ENCODE measurements around the gene SSH3. TPM values are rescaled to one million over a fixed set of nuclear protein-coding genes. Genes with fewer than 3 reads are reported as not detected.
A peak's percentile ranks its signal among the peaks of the same experiment; 100 is the strongest.

Gene SSH3
- total RNA-seq, 4 donors from 2014 or later, result 55.9 to 128 (median 99.9) TPM

DNA sequence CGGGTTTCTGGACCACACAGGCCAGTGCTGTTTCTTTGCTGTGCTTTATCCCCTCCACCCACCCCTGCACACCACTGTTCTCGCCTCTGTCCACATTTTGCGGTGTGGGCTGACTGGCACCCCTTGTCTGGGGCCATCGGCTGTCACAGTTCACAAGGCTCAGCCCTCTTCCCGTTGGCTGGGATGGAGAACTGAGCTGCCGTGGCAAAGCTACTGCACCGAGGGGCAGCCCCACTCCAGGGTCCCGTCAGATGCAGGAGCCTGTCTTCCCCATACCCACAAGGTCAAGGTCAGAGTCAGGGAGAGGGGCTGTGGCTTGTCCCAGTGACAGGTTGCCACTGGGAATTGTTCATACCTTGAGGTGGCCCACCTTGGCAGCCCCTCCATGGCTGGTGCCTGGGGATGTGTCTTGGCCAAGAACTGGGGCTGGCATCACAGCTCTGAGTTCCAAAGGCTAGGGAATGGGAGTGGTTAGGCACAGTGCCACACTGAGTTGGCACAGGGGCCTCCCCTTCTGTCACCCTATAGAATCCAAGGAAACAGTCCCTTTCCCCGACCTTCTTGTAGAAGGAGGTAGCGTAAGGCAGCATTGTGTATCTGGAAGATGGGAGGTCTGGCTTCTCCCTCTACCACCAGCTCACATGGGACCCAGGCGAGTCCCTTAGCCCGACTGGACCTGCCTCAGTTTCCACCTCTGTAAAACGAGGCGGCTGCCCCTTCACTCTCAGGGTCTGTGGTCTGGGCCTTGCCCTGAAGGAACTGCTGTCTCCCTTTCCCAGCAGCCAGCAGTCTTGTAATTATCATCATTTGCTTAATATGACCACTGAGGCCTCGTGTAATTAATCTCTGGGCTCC, 33.7 kb upstream of the SSH3 start:
- no peaks in the 10 kb centered on the region for H3K9me3 ChIP-seq
- H3K36me3 ChIP-seq, result peaks cover 0 to 21% (median 0%) of the 10 kb centered on the region in 3 donors
- H3K4me1 ChIP-seq, result peaks cover 15 to 77% (median 73%) of the 10 kb centered on the region in 4 donors
- peak overlapping the region; percentile 23 to 97 (median 82) for H3K4me3 ChIP-seq
- TF ChIP-seq POLR2A (IDR thresholded peaks at IDR 0.05), result no peak
- TF ChIP-seq, protein P1, sequence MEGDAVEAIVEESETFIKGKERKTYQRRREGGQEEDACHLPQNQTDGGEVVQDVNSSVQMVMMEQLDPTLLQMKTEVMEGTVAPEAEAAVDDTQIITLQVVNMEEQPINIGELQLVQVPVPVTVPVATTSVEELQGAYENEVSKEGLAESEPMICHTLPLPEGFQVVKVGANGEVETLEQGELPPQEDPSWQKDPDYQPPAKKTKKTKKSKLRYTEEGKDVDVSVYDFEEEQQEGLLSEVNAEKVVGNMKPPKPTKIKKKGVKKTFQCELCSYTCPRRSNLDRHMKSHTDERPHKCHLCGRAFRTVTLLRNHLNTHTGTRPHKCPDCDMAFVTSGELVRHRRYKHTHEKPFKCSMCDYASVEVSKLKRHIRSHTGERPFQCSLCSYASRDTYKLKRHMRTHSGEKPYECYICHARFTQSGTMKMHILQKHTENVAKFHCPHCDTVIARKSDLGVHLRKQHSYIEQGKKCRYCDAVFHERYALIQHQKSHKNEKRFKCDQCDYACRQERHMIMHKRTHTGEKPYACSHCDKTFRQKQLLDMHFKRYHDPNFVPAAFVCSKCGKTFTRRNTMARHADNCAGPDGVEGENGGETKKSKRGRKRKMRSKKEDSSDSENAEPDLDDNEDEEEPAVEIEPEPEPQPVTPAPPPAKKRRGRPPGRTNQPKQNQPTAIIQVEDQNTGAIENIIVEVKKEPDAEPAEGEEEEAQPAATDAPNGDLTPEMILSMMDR (IDR thresholded peaks at IDR 0.05), result no peak
- no peaks in the 10 kb centered on the region for H3K27me3 ChIP-seq
- DNase-seq, result peak in 2 of 3 donors; percentile 69 to 79
- peak overlapping the region; percentile 90 to 100 (median 98) for H3K27ac ChIP-seq

DNA sequence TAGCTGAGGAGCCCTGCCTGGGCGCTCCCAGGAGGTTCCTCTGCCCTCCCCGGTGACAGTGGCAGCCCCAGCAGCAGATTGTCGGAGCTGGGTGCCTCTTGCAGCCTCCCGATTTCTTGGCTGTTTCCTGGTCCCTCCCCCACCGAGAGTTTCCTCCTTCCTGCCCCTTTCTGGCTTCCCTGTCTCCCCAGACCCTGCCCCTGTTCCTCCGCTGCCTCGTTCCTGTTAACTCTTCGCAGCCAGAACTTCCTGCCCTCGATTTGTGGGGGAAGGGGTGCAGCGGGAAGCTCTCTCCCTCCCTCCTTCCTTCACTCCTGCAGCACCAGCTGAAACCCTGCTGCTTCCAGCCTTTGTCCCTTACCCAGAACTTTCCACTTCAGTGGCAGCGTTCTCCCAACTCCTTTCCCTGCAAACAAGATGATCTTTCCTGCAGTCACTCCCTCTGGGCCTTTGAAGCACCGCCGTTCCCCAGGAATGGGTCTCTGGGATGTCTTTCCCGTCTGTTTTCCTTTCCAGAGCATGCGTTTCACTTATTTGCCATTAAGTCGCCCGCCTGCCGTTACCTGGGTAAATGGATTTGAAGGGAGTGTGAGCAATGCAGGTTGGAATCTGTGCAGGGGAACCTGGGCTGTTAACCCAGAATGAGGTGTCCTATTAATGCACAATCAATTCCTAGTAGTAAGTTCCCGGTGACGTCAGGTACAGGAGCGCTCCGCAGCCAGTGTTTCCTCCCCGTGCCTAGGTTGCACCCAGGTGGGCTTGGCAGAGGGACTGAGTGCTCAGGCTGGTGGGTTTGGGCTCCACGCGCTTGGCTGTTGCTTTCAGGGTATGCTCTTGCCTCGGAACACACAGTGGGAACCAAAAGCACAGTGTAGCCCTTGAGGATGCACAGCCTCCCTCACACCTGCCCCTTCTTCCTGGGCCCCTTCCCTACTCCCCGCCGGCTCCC, 32.8 kb upstream of the SSH3 start:
- Histone ChIP-seq H3K9me3 (no peaks in the 10 kb centered on the region), H3K27me3 (no peaks in the 10 kb centered on the region), H3K36me3 (peaks cover 0 to 21% (median 0%) of the 10 kb centered on the region in 3 donors), H3K4me1 (peaks cover 19 to 86% (median 81%) of the 10 kb centered on the region in 4 donors), H3K4me3 (peak overlapping the region; percentile 23 to 97 (median 82)), H3K27ac (peak overlapping the region; percentile 90 to 100 (median 98))
- no peak for TF ChIP-seq POLR2A (IDR thresholded peaks at IDR 0.05)
- TF ChIP-seq, protein P1 (IDR thresholded peaks at IDR 0.05), result no peak
- peak; percentile 56 to 70 (median 61) for DNase-seq

DNA sequence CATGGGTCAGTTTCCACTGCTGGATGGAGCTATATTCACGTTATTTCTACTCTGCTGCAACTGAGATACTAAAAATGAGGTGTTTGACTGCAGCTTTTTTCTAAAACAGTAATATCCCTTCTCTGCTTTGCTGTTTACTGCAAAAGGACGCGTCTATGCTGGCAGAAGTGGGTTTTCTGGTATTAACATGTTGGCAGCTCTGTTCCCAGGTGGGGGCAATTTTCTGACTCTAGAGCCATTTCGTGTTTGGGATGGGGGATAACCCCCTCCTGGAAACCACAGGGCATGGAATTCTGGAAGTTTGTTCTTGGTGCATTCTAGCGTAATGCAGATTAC, 32.2 kb upstream of the SSH3 start:
- peak overlapping the region; percentile 57 to 100 (median 84) for H3K27ac ChIP-seq
- H3K27me3 ChIP-seq, result no peaks in the 10 kb centered on the region
- H3K4me3 ChIP-seq, result peak overlapping the region in 3 of 4 donors; percentile 72 to 97 (median 92)
- H3K4me1 ChIP-seq, result peaks cover 25 to 86% (median 83%) of the 10 kb centered on the region in 4 donors
- no peak for DNase-seq
- H3K9me3 ChIP-seq, result no peaks in the 10 kb centered on the region
- TF ChIP-seq, protein P1 (IDR thresholded peaks at IDR 0.05), result no peak
- TF ChIP-seq POLR2A (IDR thresholded peaks at IDR 0.05), result no peak
- H3K36me3 ChIP-seq, result peaks cover 0 to 21% (median 0%) of the 10 kb centered on the region in 3 donors

DNA sequence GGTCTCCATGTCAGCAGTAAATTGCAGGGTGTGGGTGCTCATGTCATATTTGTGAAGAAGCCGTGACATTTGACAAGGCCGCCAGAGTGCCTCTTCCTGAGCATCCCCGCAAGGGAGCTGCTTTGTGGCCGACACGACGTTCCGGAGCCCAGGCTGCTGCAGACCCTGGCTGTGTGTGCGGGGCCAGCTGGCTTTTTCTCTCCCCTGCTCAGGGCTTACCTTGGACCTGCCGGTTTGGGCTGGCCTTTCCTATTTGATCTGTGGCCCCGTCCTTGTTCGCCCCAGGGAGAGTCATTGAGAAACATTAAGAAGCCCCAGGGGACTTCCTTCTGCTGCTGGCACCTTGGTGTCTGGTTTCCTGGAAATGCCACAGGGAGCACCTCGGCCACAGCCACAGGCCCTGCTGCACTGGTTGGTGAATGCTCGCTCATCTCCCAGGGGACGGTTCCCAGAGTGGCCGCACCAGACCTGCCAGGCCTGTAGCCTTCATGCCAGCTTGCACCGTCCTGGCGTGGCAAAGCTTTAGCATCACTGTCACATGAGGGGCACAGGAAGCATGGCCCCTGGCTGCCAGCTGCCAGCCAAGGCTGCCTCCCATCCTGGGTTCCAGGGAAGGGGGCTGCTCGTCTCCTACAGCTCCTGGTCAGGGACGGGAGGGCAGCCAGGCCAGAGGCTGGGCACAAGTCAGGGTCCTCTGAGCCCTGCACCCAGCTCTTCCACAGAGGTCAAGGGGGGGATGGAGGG, 31.6 kb upstream of the SSH3 start:
- H3K36me3 ChIP-seq, result peaks cover 0 to 21% (median 0%) of the 10 kb centered on the region in 3 donors
- no peaks in the 10 kb centered on the region for H3K9me3 ChIP-seq
- H3K27ac ChIP-seq, result peak overlapping the region; percentile 57 to 100 (median 84)
- peak overlapping the region in 3 of 4 donors; percentile 7 to 92 (median 12) for H3K4me3 ChIP-seq
- H3K27me3 ChIP-seq, result no peaks in the 10 kb centered on the region
- TF ChIP-seq, protein P1 (IDR thresholded peaks at IDR 0.05), result no peak
- TF ChIP-seq POLR2A (IDR thresholded peaks at IDR 0.05), result no peak
- peaks cover 27 to 92% (median 88%) of the 10 kb centered on the region in 4 donors for H3K4me1 ChIP-seq
- DNase-seq, result peak; percentile 47 to 65 (median 60)
